ENCODE results near the gene IFNA21. TPM values are rescaled to one million over a fixed set of nuclear protein-coding genes. Genes with fewer than 3 reads are reported as not detected.

The IFNA21 gene
- total and polyA plus RNA-seq, 10 donors = not detected

DNA sequence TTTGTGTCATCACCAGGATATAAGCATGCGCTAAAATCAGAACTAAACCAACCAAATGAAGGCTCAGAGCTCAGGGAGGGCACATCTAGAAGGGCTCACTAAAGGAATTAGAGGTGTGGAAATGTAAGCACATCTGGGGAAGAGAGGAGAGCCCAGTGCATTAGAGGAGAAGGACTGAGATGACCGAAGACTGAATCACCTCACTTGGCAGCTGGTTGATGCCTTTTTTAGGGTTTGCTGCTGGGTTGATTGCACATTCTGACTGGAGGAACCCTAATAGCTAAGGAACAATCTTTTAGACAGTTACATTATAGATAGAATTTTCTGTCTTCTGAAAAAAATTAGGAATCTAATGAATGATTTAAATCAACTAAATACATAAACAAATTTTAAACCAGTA is 8.2 kb upstream of the IFNA21 start:
- Histone ChIP-seq H3K27me3 (replicated peaks in 1 of 7) (no peaks in the 10 kb centered on the region), H3K4me3 (no peak overlapping the region), H3K9me3 (no peaks in the 10 kb centered on the region), H3K36me3 (no peaks in the 10 kb centered on the region), H3K27ac (no peak overlapping the region), H3K4me1 (no peaks in the 10 kb centered on the region)
- no peak for DNase-seq
- 84 to 96% (median 92%) methylated on average over 2 of the region's 2 CpGs for WGBS, 5 donors
- TF ChIP-seq, protein P1, sequence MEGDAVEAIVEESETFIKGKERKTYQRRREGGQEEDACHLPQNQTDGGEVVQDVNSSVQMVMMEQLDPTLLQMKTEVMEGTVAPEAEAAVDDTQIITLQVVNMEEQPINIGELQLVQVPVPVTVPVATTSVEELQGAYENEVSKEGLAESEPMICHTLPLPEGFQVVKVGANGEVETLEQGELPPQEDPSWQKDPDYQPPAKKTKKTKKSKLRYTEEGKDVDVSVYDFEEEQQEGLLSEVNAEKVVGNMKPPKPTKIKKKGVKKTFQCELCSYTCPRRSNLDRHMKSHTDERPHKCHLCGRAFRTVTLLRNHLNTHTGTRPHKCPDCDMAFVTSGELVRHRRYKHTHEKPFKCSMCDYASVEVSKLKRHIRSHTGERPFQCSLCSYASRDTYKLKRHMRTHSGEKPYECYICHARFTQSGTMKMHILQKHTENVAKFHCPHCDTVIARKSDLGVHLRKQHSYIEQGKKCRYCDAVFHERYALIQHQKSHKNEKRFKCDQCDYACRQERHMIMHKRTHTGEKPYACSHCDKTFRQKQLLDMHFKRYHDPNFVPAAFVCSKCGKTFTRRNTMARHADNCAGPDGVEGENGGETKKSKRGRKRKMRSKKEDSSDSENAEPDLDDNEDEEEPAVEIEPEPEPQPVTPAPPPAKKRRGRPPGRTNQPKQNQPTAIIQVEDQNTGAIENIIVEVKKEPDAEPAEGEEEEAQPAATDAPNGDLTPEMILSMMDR (IDR thresholded peaks at IDR 0.05 in 8 of 11, conservative IDR thresholded peaks at IDR 0.05 in 3 of 11) = no peak
- TF ChIP-seq POLR2AphosphoS5 (IDR thresholded peaks at IDR 0.05) (no peak), POLR2A (IDR thresholded peaks at IDR 0.05) (no peak)
- intact Hi-C loops (cut with DNase I; ENCODE audit: low total_unique reads) = no loop called here

DNA sequence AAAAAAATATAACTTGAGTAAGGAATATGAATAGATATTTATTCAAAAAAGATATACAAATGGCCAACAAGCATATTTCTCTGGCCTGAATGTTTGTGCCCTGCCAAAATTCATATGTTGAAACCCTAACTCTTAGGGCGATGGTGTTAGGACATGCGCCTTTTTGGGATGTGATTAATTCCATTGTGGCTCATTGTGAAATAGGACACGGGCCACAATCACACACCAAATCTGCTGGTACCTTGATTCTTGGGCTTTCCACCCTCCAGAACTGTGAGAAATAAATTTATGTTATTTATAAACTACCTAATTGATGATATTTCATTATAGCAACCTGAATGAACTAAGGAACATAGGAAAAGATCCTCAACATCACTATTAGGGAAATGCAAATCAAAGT is 5.7 kb upstream of the IFNA21 start:
- no peaks in the 10 kb centered on the region for H3K9me3 ChIP-seq
- intact Hi-C loops (cut with DNase I; ENCODE audit: low total_unique reads) = no loop called here
- H3K36me3 ChIP-seq = no peaks in the 10 kb centered on the region
- H3K27ac ChIP-seq = no peak overlapping the region
- H3K4me1 ChIP-seq = no peaks in the 10 kb centered on the region
- H3K4me3 ChIP-seq = no peak overlapping the region
- no peak for DNase-seq
- no peaks in the 10 kb centered on the region for H3K27me3 ChIP-seq (replicated peaks in 1 of 7)
- TF ChIP-seq, protein P1 (IDR thresholded peaks at IDR 0.05 in 8 of 11, conservative IDR thresholded peaks at IDR 0.05 in 3 of 11) = no peak
- TF ChIP-seq POLR2AphosphoS5 (IDR thresholded peaks at IDR 0.05) (no peak), POLR2A (IDR thresholded peaks at IDR 0.05) (no peak)
- 79 to 92% (median 82%) methylated on average over 3 of the region's 3 CpGs for WGBS, 5 donors

DNA sequence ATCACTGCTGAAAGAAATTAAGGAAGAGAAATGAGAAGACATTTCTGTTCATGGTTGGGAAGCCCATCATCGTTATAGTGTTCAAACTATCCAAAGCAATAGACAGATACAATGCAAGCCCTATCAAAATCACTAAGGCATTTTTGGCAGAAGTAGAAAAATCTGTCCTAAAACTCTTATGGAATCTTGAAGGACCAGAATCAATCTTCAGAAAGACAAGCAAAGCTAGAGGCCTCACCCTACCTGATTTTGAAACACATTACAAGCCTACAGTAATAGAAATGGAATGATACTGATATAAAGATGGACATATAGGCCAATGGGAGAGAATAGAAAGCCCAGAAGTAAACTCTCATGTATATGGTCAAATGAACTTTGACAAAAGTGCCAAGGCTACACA is 4.9 kb upstream of the IFNA21 start:
- WGBS, 5 donors = 80 to 89% (median 87%) methylated on average over 1 of the region's 1 CpG
- Histone ChIP-seq H3K27me3 (replicated peaks in 1 of 7) (no peaks in the 10 kb centered on the region), H3K4me3 (no peak overlapping the region), H3K9me3 (no peaks in the 10 kb centered on the region), H3K4me1 (no peaks in the 10 kb centered on the region), H3K36me3 (no peaks in the 10 kb centered on the region), H3K27ac (no peak overlapping the region)
- DNase-seq = no peak
- TF ChIP-seq POLR2A (IDR thresholded peaks at IDR 0.05) = no peak
- TF ChIP-seq POLR2AphosphoS5 (IDR thresholded peaks at IDR 0.05) = no peak
- TF ChIP-seq, protein P1 (IDR thresholded peaks at IDR 0.05 in 8 of 11, conservative IDR thresholded peaks at IDR 0.05 in 3 of 11) = no peak
- intact Hi-C loops (cut with DNase I; ENCODE audit: low total_unique reads) = no loop called here

DNA sequence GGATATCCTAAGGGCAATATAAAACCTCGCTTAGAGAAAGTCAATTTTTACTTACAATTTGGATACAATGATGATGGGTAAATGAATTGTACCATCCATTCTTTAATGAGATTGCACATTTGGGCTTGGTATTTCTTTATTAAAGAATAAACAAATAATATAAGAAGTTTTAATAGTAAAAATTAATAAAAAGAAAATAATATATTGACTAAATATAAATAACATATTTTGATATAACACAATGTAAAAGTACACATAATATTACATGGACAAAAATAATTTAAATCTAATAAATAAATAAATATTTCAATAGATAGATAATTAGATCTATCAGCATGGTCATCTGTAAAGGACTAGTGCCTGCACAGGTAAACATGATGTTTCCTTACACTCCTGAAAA is 944 bp downstream of the IFNA21 start:
- no peak overlapping the region for H3K27ac ChIP-seq
- TF ChIP-seq POLR2AphosphoS5 (IDR thresholded peaks at IDR 0.05) (no peak), POLR2A (IDR thresholded peaks at IDR 0.05) (no peak)
- TF ChIP-seq, protein P1 (IDR thresholded peaks at IDR 0.05 in 8 of 11, conservative IDR thresholded peaks at IDR 0.05 in 3 of 11) = no peak
- no peak for DNase-seq
- no peaks in the 10 kb centered on the region for H3K27me3 ChIP-seq (replicated peaks in 1 of 7)
- peaks cover 0 to 8% (median 2%) of the 10 kb centered on the region in 6 donors for H3K4me1 ChIP-seq
- 91 to 100% (median 93%) methylated on average over 1 of the region's 1 CpG for WGBS, 5 donors
- intact Hi-C loops (cut with DNase I; ENCODE audit: low total_unique reads) = no loop called here
- H3K9me3 ChIP-seq = no peaks in the 10 kb centered on the region
- H3K36me3 ChIP-seq = no peaks in the 10 kb centered on the region
- H3K4me3 ChIP-seq = no peak overlapping the region
